ENCODE data around the gene ADIPOQ.

The ADIPOQ gene

GRCh38 chr3:186823386-186823785, 19.1 kb upstream of the ADIPOQ start:
- FAIRE-seq = no peak
- TF ChIP-seq, protein P1, sequence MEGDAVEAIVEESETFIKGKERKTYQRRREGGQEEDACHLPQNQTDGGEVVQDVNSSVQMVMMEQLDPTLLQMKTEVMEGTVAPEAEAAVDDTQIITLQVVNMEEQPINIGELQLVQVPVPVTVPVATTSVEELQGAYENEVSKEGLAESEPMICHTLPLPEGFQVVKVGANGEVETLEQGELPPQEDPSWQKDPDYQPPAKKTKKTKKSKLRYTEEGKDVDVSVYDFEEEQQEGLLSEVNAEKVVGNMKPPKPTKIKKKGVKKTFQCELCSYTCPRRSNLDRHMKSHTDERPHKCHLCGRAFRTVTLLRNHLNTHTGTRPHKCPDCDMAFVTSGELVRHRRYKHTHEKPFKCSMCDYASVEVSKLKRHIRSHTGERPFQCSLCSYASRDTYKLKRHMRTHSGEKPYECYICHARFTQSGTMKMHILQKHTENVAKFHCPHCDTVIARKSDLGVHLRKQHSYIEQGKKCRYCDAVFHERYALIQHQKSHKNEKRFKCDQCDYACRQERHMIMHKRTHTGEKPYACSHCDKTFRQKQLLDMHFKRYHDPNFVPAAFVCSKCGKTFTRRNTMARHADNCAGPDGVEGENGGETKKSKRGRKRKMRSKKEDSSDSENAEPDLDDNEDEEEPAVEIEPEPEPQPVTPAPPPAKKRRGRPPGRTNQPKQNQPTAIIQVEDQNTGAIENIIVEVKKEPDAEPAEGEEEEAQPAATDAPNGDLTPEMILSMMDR (IDR thresholded peaks at IDR 0.05; ENCODE audit: insufficient read depth, missing control alignments) = no peak
- DNase-seq (ENCODE audit: insufficient read length, low spot score) = no peak

GRCh38 chr3:186824430-186825139, 17.9 kb upstream of the ADIPOQ start:
- DNase-seq (ENCODE audit: insufficient read length, low spot score) = no peak
- no peak for FAIRE-seq
- TF ChIP-seq, protein P1 (IDR thresholded peaks at IDR 0.05; ENCODE audit: insufficient read depth, missing control alignments) = no peak

DNA sequence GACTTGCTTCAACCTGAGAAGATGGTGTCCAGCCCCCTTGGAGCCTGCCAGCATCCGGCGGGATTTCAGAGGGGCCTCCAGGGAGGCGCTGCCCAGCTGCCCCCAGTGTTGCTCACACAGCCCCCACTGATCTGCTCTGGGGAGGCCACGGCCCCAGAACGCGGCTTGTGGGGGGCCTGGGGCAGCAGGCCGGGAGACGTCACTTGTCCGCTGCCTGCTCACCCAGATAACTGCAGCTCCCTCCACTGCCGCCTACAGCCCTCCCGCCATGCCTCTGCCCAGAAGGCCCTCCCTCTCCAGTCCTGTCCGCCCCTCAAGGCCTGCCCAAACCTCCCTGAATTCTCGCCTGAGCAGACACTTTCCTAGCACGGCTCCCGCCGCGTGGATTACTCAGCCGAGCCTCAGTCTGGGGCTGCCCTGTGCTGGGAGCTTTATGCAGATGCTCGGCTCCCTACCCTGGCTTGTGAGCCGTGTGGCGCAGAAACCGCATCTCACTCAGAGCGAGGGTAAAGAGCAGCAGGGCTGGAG, 17.2 kb upstream of the ADIPOQ start:
- TF ChIP-seq, protein P1 (IDR thresholded peaks at IDR 0.05; ENCODE audit: insufficient read depth, missing control alignments) = no peak
- no peak for FAIRE-seq
- no peak for DNase-seq (ENCODE audit: insufficient read length, low spot score)

GRCh38 chr3:186825872-186826409, 16.6 kb upstream of the ADIPOQ start:
- TF ChIP-seq, protein P1 (IDR thresholded peaks at IDR 0.05; ENCODE audit: insufficient read depth, missing control alignments) = no peak
- DNase-seq (ENCODE audit: insufficient read length, low spot score) = no peak
- no peak for FAIRE-seq

- FAIRE-seq = no peak
- no peak for DNase-seq (ENCODE audit: insufficient read length, low spot score)
- TF ChIP-seq, protein P1 (IDR thresholded peaks at IDR 0.05; ENCODE audit: insufficient read depth, missing control alignments) = no peak
Measured at GRCh38 chr3:186826410-186826975, 16.0 kb upstream of the ADIPOQ start.

- TF ChIP-seq, protein P1 (IDR thresholded peaks at IDR 0.05; ENCODE audit: insufficient read depth, missing control alignments) = no peak
- no peak for FAIRE-seq
Measured at GRCh38 chr3:186826976-186827857, 15.3 kb upstream of the ADIPOQ start.

More at GRCh38 chr3:186826976-186827857, 15.3 kb upstream of the ADIPOQ start:
- DNase-seq (ENCODE audit: insufficient read length, low spot score) = peak; percentile 97
